ENCODE data around the gene PSG7.
"Not testable (repeated sequence)": the region's sequence is repeated elsewhere in the genome, so short reads cannot be mapped to it uniquely, and the experiment has no call there.

- TF ChIP-seq, protein P1, sequence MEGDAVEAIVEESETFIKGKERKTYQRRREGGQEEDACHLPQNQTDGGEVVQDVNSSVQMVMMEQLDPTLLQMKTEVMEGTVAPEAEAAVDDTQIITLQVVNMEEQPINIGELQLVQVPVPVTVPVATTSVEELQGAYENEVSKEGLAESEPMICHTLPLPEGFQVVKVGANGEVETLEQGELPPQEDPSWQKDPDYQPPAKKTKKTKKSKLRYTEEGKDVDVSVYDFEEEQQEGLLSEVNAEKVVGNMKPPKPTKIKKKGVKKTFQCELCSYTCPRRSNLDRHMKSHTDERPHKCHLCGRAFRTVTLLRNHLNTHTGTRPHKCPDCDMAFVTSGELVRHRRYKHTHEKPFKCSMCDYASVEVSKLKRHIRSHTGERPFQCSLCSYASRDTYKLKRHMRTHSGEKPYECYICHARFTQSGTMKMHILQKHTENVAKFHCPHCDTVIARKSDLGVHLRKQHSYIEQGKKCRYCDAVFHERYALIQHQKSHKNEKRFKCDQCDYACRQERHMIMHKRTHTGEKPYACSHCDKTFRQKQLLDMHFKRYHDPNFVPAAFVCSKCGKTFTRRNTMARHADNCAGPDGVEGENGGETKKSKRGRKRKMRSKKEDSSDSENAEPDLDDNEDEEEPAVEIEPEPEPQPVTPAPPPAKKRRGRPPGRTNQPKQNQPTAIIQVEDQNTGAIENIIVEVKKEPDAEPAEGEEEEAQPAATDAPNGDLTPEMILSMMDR (IDR thresholded peaks at IDR 0.05): not testable (repeated sequence)
- TF ChIP-seq POLR2AphosphoS5 (IDR thresholded peaks at IDR 0.05): not testable (repeated sequence)
These were observed 14.5 kb upstream of the PSG7 start for GRCh38 chr19:42951476-42951875.

All from transverse colon (tissue), 4 donors.